ENCODE data around the gene LAMB1.
"Not testable (repeated sequence)": the region's sequence is repeated elsewhere in the genome, so short reads cannot be mapped to it uniquely, and the experiment has no call there.

The LAMB1 gene

GRCh38 chr7:107914831-107915230 lies 88.1 kb downstream of the LAMB1 start:
- no peak for DNase-seq

DNA sequence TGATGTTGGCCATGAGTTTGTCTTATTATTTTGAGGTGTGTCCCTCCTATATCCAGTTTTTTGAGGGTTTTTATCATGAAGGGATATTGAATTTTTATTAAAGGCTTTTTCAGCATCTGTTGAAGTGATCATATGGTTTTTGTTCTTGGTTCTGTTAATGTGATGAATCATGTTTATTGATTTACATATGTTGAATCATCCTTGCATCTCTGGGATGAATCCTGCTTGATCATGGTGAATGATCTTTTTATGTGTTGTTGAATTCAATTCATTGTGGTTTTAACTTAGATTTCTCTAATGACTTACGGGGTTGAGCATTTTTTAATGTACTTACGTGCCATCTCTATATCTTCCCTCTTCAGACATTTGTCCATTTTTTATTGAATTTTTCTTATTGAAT lies 89.1 kb downstream of the LAMB1 start:
- DNase-seq = no peak

GRCh38 chr7:107911981-107912380 lies 91.0 kb downstream of the LAMB1 start:
- no peak for DNase-seq

DNA sequence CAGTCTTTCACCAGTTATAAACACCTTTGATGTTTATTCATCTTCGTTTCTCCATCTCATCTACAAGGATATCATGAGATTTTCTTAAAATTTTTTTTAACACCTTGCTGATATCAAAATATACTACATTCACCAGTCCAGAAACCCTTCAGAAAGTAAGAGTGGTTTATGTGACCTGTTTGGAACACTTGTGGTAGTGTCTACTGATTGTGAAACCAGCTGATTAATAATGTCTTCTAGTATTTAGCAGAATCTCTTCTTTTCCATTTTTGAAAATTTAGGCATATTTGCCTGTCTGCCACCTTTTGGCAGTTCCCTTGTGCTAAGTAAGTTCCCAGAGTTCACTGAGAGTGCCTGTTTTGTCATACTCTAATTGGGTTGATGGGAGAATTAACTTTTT lies 93.5 kb downstream of the LAMB1 start:
- DNase-seq = no peak

DNA sequence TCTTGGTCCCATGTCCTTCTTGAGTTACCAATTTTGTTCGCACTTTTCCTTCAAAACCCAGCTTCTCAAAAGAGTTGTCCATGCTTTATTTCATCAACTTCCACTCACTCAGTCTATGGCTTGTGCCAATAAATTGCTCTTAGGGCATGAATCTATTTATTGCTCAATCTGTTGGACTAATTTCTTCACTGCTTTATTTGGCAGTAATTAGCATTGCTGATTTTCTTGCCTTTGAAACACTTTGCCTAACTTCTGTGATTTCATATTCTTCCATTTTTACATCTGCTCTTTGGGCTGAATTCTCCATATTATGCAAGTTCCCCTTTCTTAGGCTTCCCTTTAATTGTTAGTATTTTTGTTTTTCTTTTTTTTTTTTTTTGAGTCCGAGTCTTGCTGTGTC lies 95.2 kb downstream of the LAMB1 start:
- no peak for DNase-seq

- DNase-seq = no peak
Observed at GRCh38 chr7:107902381-107902780, 100.6 kb downstream of the LAMB1 start.

DNA sequence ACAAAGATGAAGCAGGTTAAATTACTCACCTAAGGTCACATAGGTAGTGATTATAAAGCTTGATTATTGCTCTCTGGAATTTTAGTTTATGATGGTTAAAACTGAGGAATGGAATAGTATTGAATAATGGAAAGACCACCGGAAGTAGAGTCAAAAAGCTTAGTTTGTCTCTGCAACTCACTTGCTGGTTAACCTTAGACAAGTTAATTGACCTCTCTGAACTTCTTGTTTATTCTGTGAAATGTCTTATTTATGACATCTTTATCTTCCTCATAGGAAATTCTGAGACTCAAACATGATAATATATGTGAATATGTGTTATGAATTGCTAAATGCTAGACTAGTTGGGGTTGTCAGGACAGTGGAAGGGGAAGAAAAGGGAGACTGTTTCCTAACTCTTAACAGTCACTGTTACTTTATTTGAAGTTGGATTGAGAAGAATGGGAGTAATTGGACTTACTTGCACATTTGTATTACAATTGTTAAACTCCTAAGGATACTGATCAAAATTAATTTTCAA lies 102.4 kb downstream of the LAMB1 start:
- no peak for DNase-seq

- no peak for DNase-seq
Observed at GRCh38 chr7:107898997-107899594, 103.9 kb downstream of the LAMB1 start.

DNA sequence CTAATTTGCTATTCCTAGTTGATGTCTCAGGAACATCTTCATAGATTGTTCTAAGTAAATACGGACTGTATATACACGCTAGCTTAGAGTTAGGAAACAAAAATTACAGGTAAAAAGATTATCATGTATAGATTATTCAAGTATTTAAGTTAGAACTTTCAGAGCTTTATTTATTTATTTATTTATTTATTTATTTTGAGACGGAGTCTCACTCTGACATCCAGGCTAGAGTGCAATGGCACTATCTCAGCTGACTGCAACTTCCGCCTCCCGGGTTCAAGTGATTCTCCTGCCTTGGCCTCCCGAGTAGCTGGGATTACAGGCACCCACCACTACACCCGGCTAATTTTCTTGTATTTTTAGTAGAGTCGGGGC lies 110.6 kb downstream of the LAMB1 start:
- not testable (repeated sequence) for DNase-seq

DNA sequence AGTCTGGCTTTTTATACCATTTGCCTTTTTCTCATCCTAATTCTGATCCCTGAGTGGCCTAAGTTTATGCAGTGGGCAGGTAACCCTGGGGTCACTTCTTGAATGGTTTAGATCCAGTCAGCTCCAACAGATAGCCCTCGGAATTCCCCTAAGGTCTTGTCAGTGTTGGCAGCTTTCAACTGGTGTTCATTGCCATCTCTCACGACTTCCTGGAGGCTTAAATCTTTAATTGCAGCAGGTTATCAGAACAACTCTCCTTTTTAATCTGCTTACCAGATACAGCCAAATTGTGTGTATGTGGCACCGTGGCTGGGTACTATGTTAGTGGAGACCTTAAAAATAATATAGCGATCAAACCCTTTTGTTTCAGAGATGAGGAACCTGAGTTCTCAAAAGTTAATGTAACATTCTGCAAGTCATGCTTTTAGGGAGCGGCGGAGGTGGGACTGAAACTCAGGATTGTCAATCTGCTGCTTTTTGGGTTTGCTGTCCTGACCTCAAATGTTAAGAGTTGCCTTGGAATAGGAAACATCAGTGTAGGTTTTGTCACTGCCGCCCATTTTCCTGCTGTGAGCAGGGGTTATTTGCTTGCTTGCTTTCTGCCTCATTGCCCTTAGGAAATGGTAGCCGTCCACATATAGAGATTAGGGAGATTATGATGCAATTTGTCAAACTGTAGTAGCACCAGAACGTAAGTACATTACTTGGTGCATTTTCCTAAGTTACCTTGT lies 111.2 kb downstream of the LAMB1 start:
- no peak for DNase-seq

- peak; percentile 92 for DNase-seq
Observed at GRCh38 chr7:107890962-107891635, 111.9 kb downstream of the LAMB1 start, which contains the start of gene DLD. DLD (plus strand) TSS chr7:107891183; CDS start chr7:107891251, 68 bp downstream.

GRCh38 chr7:107890493-107890961 lies 112.4 kb downstream of the LAMB1 start:
- DNase-seq = no peak

DNA sequence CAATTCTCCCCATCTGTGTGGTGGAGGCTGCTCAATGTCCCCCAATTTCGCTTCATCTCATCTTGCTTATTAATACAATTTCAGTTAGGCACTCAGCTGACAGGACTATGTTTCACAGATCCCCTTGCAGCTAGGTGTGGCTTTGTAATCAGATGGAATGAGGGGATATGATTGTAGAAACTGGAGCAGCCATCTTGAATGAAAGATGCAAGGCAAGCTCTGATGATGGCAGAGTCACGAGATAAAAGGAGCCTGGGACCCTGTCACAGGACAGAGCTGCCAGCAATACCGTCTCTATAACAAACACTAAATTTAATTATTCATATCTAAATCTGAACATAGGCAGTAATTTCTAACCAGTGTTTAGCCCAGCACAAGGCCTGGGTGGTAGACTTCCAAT lies 113.0 kb downstream of the LAMB1 start:
- DNase-seq = no peak

- not testable (repeated sequence) for DNase-seq
Observed at GRCh38 chr7:107887827-107888226, 115.1 kb downstream of the LAMB1 start.

GRCh38 chr7:107884066-107884818 lies 118.7 kb downstream of the LAMB1 start:
- no peak for DNase-seq

GRCh38 chr7:107882766-107883165 lies 120.2 kb downstream of the LAMB1 start:
- DNase-seq = no peak

- DNase-seq = peak; percentile 49
Observed at GRCh38 chr7:107879400-107880035, 123.4 kb downstream of the LAMB1 start.

- no peak for DNase-seq
Observed at GRCh38 chr7:107878636-107879035, 124.3 kb downstream of the LAMB1 start.

DNA sequence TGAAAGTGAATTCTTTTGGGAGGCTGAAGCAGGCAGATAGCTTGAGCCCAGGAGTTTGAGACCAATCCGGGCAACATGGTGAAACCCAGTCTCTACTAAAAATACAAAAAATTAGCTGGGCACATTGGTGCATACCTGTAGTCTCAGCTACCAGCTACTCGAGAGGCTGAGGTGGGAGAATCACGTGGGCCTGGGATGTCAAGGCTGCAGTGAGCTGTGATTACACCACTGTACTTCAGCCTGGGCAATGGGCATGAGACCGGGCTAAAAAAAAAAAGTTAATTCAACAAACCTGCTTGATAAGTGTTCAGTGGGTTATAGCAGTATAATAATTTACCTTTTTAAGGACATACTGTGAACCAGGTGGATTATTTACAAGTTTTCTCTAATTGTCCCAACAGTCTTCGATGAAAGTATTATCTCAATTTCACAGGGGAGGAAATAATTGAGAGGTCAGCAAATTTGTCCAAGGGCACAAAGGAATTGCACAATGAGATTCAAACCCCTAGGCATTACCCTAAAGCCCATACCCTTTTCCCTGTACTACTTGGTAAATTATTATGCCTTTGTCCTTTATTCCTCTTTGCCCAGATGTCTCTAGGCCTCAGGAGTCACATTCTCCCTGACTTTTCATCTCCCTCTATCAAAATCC lies 125.1 kb downstream of the LAMB1 start:
- DNase-seq = no peak

DNA sequence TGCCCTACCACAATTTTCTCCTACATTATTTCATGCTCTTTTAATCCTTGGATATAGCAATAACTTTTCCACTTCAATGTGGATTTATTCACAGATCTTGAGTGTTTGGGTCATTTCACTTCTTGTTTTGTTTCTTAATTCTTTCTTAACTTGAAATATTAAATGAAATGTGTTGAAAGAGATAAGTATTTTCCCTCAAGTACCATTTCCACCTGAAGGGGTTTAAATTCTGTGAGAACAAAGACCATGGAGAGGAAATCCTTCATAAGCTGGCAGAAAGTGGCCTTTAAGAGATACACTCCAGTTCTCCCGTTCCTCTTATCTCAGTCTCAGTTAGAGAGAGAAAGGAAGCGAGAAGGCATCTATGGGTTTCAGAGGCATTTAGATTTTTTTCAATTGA lies 126.0 kb downstream of the LAMB1 start:
- DNase-seq = no peak

DNA sequence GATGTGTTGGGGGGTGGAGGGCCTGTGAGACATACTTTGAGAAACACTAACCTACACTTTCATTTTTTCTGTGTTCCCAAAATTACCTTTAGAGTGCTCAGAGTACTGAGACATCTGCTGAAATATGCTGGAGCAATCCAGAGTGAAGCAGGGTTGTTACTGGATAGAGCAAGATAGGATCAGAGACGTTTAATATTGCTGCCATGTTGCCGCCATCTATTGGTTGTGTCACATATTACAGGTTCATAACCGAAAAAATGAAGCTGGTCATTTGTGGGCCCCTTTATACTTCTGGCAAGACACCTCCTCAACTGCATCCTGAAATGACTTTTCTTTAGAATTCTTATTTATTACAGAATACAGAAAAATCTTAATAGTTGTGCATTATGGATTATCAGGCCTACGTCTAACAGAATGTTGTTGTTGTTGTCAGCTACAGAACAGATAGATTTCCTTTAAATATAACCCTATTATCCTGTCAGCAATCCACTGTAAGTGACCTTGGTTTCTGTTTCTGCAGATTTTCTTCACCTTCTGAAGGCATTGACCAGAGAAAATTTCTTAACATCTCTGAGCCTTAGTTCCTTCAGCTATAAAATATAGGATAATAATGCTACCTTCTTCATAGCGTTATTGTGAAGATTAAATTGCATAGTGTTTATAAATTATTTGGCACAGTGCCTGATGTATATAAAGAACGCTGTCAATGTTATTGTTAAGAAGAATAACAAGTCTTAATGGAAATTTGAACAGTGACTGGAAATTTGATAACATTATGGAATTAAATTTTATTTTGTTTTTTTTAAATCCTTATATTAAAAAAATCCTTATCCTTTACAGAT lies 128.1 kb downstream of the LAMB1 start:
- peak; percentile 65 for DNase-seq
